ENCODE data around the gene ADD1.

DNA sequence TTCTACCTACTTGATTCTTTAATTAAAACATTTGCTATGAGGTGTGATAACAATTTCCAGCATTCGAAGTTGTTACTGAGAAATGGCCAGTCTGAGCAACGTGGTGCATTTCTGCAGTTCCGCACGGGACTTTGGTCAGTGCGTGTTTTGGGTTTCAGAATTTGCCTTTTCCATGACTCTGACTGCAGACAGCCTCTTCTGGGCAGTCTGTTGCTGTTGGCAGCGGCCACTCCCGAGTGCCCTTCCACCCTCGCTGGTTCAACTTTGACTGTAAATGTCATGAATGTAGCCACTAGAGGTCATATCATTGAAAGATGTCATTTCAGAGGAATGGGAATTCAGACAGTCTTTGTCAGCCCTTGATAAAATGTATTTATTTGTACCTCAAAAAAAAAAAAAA lies 65.9 kb downstream of the ADD1 start:
- no peak for TF ChIP-seq POLR2A (IDR thresholded peaks at IDR 0.05)
- TF ChIP-seq, protein P1, sequence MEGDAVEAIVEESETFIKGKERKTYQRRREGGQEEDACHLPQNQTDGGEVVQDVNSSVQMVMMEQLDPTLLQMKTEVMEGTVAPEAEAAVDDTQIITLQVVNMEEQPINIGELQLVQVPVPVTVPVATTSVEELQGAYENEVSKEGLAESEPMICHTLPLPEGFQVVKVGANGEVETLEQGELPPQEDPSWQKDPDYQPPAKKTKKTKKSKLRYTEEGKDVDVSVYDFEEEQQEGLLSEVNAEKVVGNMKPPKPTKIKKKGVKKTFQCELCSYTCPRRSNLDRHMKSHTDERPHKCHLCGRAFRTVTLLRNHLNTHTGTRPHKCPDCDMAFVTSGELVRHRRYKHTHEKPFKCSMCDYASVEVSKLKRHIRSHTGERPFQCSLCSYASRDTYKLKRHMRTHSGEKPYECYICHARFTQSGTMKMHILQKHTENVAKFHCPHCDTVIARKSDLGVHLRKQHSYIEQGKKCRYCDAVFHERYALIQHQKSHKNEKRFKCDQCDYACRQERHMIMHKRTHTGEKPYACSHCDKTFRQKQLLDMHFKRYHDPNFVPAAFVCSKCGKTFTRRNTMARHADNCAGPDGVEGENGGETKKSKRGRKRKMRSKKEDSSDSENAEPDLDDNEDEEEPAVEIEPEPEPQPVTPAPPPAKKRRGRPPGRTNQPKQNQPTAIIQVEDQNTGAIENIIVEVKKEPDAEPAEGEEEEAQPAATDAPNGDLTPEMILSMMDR (IDR thresholded peaks at IDR 0.05): no peak
